Measurements from ENCODE around the gene EPDR1. TPM values are rescaled to one million over a fixed set of nuclear protein-coding genes. Genes with fewer than 3 reads are reported as not detected.

EPDR1 gene
- total and polyA plus RNA-seq, 8 donors, result 2.4 to 12.3 (median 7.3) TPM

Other genes with a start within 250 kb of the EPDR1 start
- 1 to 10 TPM in 2 of 6 donors, under 1 TPM in 2, not detected in 2; 0.32 to 1.6 (median 0.78) TPM for gene GPR141, start 236.9 kb upstream of the EPDR1 start, total RNA-seq
- not detected for gene GPR141, start 236.9 kb upstream of the EPDR1 start, polyA plus RNA-seq
- not detected for gene NME8, start 72.0 kb upstream of the EPDR1 start, total RNA-seq
- not detected for gene NME8, start 72.0 kb upstream of the EPDR1 start, polyA plus RNA-seq
- gene SFRP4, start 3.8 kb upstream of the EPDR1 start, total RNA-seq, result 10 to 100 TPM in 2 of 6 donors, 1 to 10 TPM in 1, under 1 TPM in 3; 0.47 to 21.3 (median 1.5) TPM
- gene SFRP4, start 3.8 kb upstream of the EPDR1 start, polyA plus RNA-seq, result 1 to 10 TPM in 1 of 2 donors, under 1 TPM in 1; 0.59 to 1.3 TPM